Right lobe of liver (tissue), 6 donors: ENCODE data around the gene ANKFN1. TPM values are rescaled to one million over a fixed set of nuclear protein-coding genes. Genes with fewer than 3 reads are reported as not detected.

Experiments
- ATAC-seq, 4 donors: fragments of 200-7000 bp; cut with Tn5 transposase; one replicate each; pipeline ENCODE4 v1.9.1; 2020; ENCODE audit warnings: mild to moderate bottlenecking in 4 of 4, moderate library complexity in 4 of 4
- DNase-seq, 3 donors: peaks; one replicate each; pipeline ENCODE4 v3.0.0-alpha.2; 2020
- H3K27ac ChIP-seq, 3 donors: fragments of 200-600 bp; one replicate each; pipeline ENCODE4 v1.8.0; 2022
- H3K27me3 ChIP-seq, 2 donors: fragments of 200-600 bp; one replicate each; pipeline ENCODE4 v1.8.0; 2022
- H3K36me3 ChIP-seq, 4 donors: fragments of 200-600 bp; sonication (generic) in 1 of 4; one replicate each; pipeline versions ENCODE4 v1.5.1 to v1.8.0; 2017 to 2022; ENCODE audit warnings: control low read depth in 1 of 4
- H3K4me1 ChIP-seq, 4 donors: fragments of 200-600 bp; sonication (generic) in 1 of 4; one replicate each; pipeline versions ENCODE4 v1.5.1 to v1.8.0; 2017 to 2022; ENCODE audit warnings: control low read depth in 1 of 4
- H3K4me3 ChIP-seq, 3 donors: fragments of 200-600 bp; one replicate each; pipeline ENCODE4 v1.8.0; 2022
- H3K9me3 ChIP-seq, 4 donors: fragments of 200-600 bp; sonication (generic) in 1 of 4; one replicate each; pipeline versions ENCODE4 v1.5.1 to v1.8.0; 2017 to 2022; ENCODE audit warnings: control low read depth in 1 of 4
- CTCF ChIP-seq, 4 donors: fragments of 200-600 bp in 3 of 4; fragments of 450-650 bp in 1 of 4; IDR thresholded peaks; one replicate each; pipeline versions ENCODE4 v1.5.1 to v1.8.0; 2016 to 2022; ENCODE audit warnings: antibody characterized with exemption in 4 of 4, mild to moderate bottlenecking in 2 of 4
- POLR2A ChIP-seq: fragments of 450-650 bp; IDR thresholded peaks from one replicate; pipeline ENCODE4 v1.6.1; 2017; ENCODE audit warnings: antibody characterized with exemption, mild to moderate bottlenecking
- WGBS: methylation state at CpG from one replicate; pipeline ENCODE4 v1.1.6; 2018; ENCODE audit warnings: low coverage, low lambda C conversion rate; ENCODE audit not compliant: insufficient coverage; ENCODE audit errors: missing lambda C conversion rate; 5-methylcytosine and 5-hydroxymethylcytosine counted together
- intact Hi-C, 2 donors: fragments of 100-400 bp; cut with DNase I; formaldehyde crosslinking; loops; one replicate each; pipeline versions ENCODE4 v1.11.2 to v1.14.1; 2022
- total RNA-seq, 6 experiments: library from RNA; depleted of rRNA in 2 of 6; stranded (reverse); fragments of >200 nt in 2 of 6; fragmentation: NEBNext Ultra II Directional in 3 of 6; extraction: Animal tissue kit (Norgen Biotek cat#: 25700) in 3 of 6; gene quantifications; one replicate each; pipeline versions ENCODE4 v1.1.0 to v1.2.4, GENCODE V29; 2016 to 2023
- donor health status: DM: no; HTN: yes; CAD: no.
- donor health status: DM: no; HTN: no; CAD: no.
- donor health status: DM: no; HTN: no; CAD: no.
- donor health status: DM: no; HTN: yes; CAD: no.
- donor health status: DM: no; HTN: yes; CAD: no.

The ANKFN1 gene
- total RNA-seq, 6 experiments from 2014 or later, result 0.11 TPM; not detected in 5

GRCh38 chr17:56314026-56314425 is 160.8 kb downstream of the ANKFN1 start:
- no peaks in the 10 kb centered on the region for H3K9me3 ChIP-seq
- ATAC-seq, result no peak
- no peaks in the 10 kb centered on the region for H3K27me3 ChIP-seq
- DNase-seq, result no peak
- TF ChIP-seq POLR2A, result no peak
- no peak for TF ChIP-seq CTCF (IDR thresholded peaks at IDR 0.05)
- intact Hi-C loops, result no loop called here
- H3K27ac ChIP-seq, result no peak overlapping the region
- 42% methylated on average over 3 of the region's 3 CpGs for WGBS
- no peaks in the 10 kb centered on the region for H3K36me3 ChIP-seq
- H3K4me3 ChIP-seq, result no peak overlapping the region
- no peaks in the 10 kb centered on the region for H3K4me1 ChIP-seq

GRCh38 chr17:56314984-56315602 is 161.8 kb downstream of the ANKFN1 start:
- H3K27me3 ChIP-seq, result no peaks in the 10 kb centered on the region
- no peak for DNase-seq
- H3K9me3 ChIP-seq, result no peaks in the 10 kb centered on the region
- H3K36me3 ChIP-seq, result no peaks in the 10 kb centered on the region
- WGBS, result 54% methylated on average over 4 of the region's 4 CpGs
- H3K4me1 ChIP-seq, result no peaks in the 10 kb centered on the region
- no peak for ATAC-seq
- TF ChIP-seq POLR2A (no peak), CTCF (IDR thresholded peaks at IDR 0.05) (no peak)
- no peak overlapping the region for H3K27ac ChIP-seq
- no peak overlapping the region for H3K4me3 ChIP-seq
- intact Hi-C loops, result no loop called here

- no peaks in the 10 kb centered on the region for H3K36me3 ChIP-seq
- H3K4me1 ChIP-seq, result no peaks in the 10 kb centered on the region
- intact Hi-C loops, result no loop called here
- DNase-seq (no peak), ATAC-seq (no peak)
- no peak overlapping the region for H3K27ac ChIP-seq
- no peaks in the 10 kb centered on the region for H3K27me3 ChIP-seq
- TF ChIP-seq CTCF (IDR thresholded peaks at IDR 0.05) (no peak), POLR2A (no peak)
- 25% methylated on average over 1 of the region's 1 CpG for WGBS
- no peak overlapping the region for H3K4me3 ChIP-seq
- H3K9me3 ChIP-seq, result no peaks in the 10 kb centered on the region
These were observed 163.3 kb downstream of the ANKFN1 start for GRCh38 chr17:56316604-56317003.

- H3K4me3 ChIP-seq, result no peak overlapping the region
- H3K4me1 ChIP-seq, result no peaks in the 10 kb centered on the region
- intact Hi-C loops, result no loop called here
- no peak for DNase-seq
- no peak overlapping the region for H3K27ac ChIP-seq
- no peaks in the 10 kb centered on the region for H3K27me3 ChIP-seq
- H3K9me3 ChIP-seq, result no peaks in the 10 kb centered on the region
- TF ChIP-seq POLR2A (no peak), CTCF (IDR thresholded peaks at IDR 0.05) (no peak)
- peak; percentile 39 to 72 (median 66) for ATAC-seq
- no peaks in the 10 kb centered on the region for H3K36me3 ChIP-seq
- WGBS, result 46% methylated on average over 3 of the region's 4 CpGs
These were observed 164.3 kb downstream of the ANKFN1 start for GRCh38 chr17:56317351-56318208.
